Peyer's patch (tissue), 4 donors: ENCODE data around the gene PDHX.

ENCODE experiments used
- CTCF ChIP-seq, 6 experiments: fragments of 450-650 bp in 4 of 6; fragments of 200-600 bp in 2 of 6; sonication (generic) in 1 of 6; IDR thresholded peaks; one replicate each; pipeline ENCODE4 v1.5.1; 2017 to 2019; ENCODE audit warnings: antibody characterized with exemption in 6 of 6, mild to moderate bottlenecking in 3 of 6, moderate library complexity in 1 of 6
- POLR2A ChIP-seq, 2 donors: fragments of 450-650 bp; IDR thresholded peaks; one replicate each; pipeline ENCODE4 v1.5.1; 2017; ENCODE audit warnings: antibody characterized with exemption in 2 of 2, mild to moderate bottlenecking in 2 of 2, moderate library complexity in 2 of 2

- TF ChIP-seq POLR2A (IDR thresholded peaks at IDR 0.05) (no peak), CTCF (IDR thresholded peaks at IDR 0.05) (no peak)
Observed at GRCh38 chr11:34938611-34939010, 22.2 kb downstream of the PDHX start.
